GM12878 (cell line): Measurements from ENCODE around the gene MTSS2. TPM values are rescaled to one million over a fixed set of nuclear protein-coding genes. Genes with fewer than 3 reads are reported as not detected.

Source experiments
- ATAC-seq: fragments of 200-7000 bp; cut with Tn5 transposase; 3 replicates; pipeline ENCODE4 v1.9.1; 2020; ENCODE audit warnings: mild to moderate bottlenecking, moderate library complexity
- BruUV-seq: library from RNA; stranded (reverse); fragments of 400-500 nt; replicated peaks from 2 replicates; lab custom pipeline; 2021; lab: Mats Ljungman, UMichigan
- CTCF ChIA-PET: fragments of 300-600 bp; sonication (Branson Sonifier 250); formaldehyde crosslinking; extraction: SDS; loops from one replicate; lab custom pipeline; 2021; ENCODE audit warnings: inconsistent platforms; lab: Yijun Ruan, JAX
- POLR2A ChIA-PET: fragments of 350-600 bp; formaldehyde crosslinking; extraction: SDS; loops from one replicate; lab custom pipeline; 2021; ENCODE audit warnings: inconsistent platforms; lab: Charles Lee
- RAD21 ChIA-PET: fragments of 300-600 bp; sonication (Branson Sonifier 250); formaldehyde crosslinking; loops from one replicate; lab custom pipeline; 2023; ENCODE audit warnings: antibody characterized with exemption; ENCODE audit not compliant: unreplicated experiment; lab: Charles Lee
- SMC1A ChIA-PET: fragments of 300-600 bp; sonication (Branson Sonifier 250); formaldehyde crosslinking; loops from one replicate; lab custom pipeline; 2023; ENCODE audit not compliant: unreplicated experiment, uncharacterized antibody; lab: Charles Lee
- DNase-seq: peaks from one replicate; pipeline ENCODE4 v3.0.0-alpha.2; 2011; ENCODE audit warnings: low read depth, low spot score
- FAIRE-seq: peaks from 3 replicates; lab custom pipeline; 2011; peaks lifted over from hg19 to GRCh38; lab: Jason Lieb, UNC
- H2AFZ ChIP-seq: 2 replicates; pipeline ENCODE4 v1.6.0; 2011; ENCODE audit warnings: low read depth, low read length, control low read depth; ENCODE audit not compliant: control insufficient read depth
- H3K27ac ChIP-seq: 2 replicates; pipeline ENCODE4 v1.5.1; 2011; ENCODE audit warnings: control low read depth; ENCODE audit not compliant: control insufficient read depth, insufficient read depth
- H3K27me3 ChIP-seq, 2 experiments: replicated peaks in 1 of 2; 2 replicates each; pipeline versions ENCODE4 v1.6.0 to v1.6.1; 2011; ENCODE audit warnings: low read length in 1 of 2; ENCODE audit not compliant: control insufficient read depth in 2 of 2, insufficient read depth in 2 of 2
- H3K36me3 ChIP-seq, 2 experiments: 2 replicates each; pipeline ENCODE4 v1.5.1; 2011; ENCODE audit warnings: low read length in 1 of 2; ENCODE audit not compliant: control insufficient read depth in 2 of 2, insufficient read depth in 2 of 2
- H3K4me1 ChIP-seq: 2 replicates; pipeline ENCODE4 v1.6.1; 2011; ENCODE audit warnings: mild to moderate bottlenecking, low read length, moderate library complexity, mixed read lengths; ENCODE audit not compliant: control insufficient read depth, insufficient read depth
- H3K4me2 ChIP-seq: 2 replicates; pipeline ENCODE4 v1.6.0; 2011; ENCODE audit warnings: control low read depth; ENCODE audit not compliant: control insufficient read depth, insufficient read depth
- H3K4me3 ChIP-seq: fragments of 200-600 bp; sonication (generic); 2 replicates; pipeline ENCODE4 v1.5.1; 2016
- H3K79me2 ChIP-seq: 2 replicates; pipeline ENCODE4 v1.6.0; 2011; ENCODE audit warnings: low read length; ENCODE audit not compliant: control insufficient read depth, insufficient read depth
- H3K9ac ChIP-seq: 2 replicates; pipeline ENCODE4 v1.8.0; 2011; ENCODE audit warnings: low read length, control low read depth, mixed read lengths; ENCODE audit not compliant: control insufficient read depth, insufficient read depth
- H3K9me3 ChIP-seq: replicated peaks from 3 replicates; pipeline ENCODE4 v1.5.1; 2011; ENCODE audit warnings: mild to moderate bottlenecking, low read length; ENCODE audit not compliant: control insufficient read depth, insufficient read depth
- H4K20me1 ChIP-seq: 2 replicates; pipeline ENCODE4 v1.6.0; 2011; ENCODE audit not compliant: control insufficient read depth, insufficient read depth
- ASH2L ChIP-seq: fragments of 300-600, 200-600 bp; sonication (generic); IDR thresholded peaks from 2 replicates; pipeline ENCODE4 v1.6.1; 2017; ENCODE audit warnings: low read depth, mild to moderate bottlenecking, borderline replicate concordance
- HCFC1 ChIP-seq: fragments of 150-350 bp; IDR thresholded peaks from 2 replicates; pipeline ENCODE4 v1.6.1; 2014; ENCODE audit warnings: low read length
- NFIC ChIP-seq: IDR thresholded peaks from 2 replicates; pipeline ENCODE4 v1.6.1; 2012; ENCODE audit warnings: low read depth, mild to moderate bottlenecking, inconsistent platforms, low read length, moderate library complexity
- NR2C1 ChIP-seq: fragments of 450-650 bp; IDR thresholded peaks from 2 replicates; pipeline ENCODE4 v1.6.1; 2017; ENCODE audit warnings: antibody characterized with exemption, mild to moderate bottlenecking, moderate library complexity
- RBBP5 ChIP-seq: fragments of 200-600 bp; sonication (generic); conservative IDR thresholded peaks from 2 replicates; pipeline ENCODE4 v1.6.1; 2016
- ZNF207 ChIP-seq: fragments of 450-650 bp; IDR thresholded peaks from 2 replicates; pipeline ENCODE4 v1.6.1; 2014; ENCODE audit warnings: antibody characterized with exemption, mild to moderate bottlenecking, borderline replicate concordance
- WGBS: methylation state at CpG from one replicate; pipeline ENCODE4 v1.1.6; 2016; ENCODE audit warnings: low lambda C conversion rate; ENCODE audit not compliant: insufficient replicate concordance, insufficient coverage; ENCODE audit errors: missing lambda C conversion rate; 5-methylcytosine and 5-hydroxymethylcytosine counted together
- in situ Hi-C: fragments of 300-500 bp; cut with MboI; formaldehyde crosslinking; loops from 9 replicates; pipeline ENCODE4 v1.14.3; 2018; ENCODE audit warnings: mixed read lengths
- intact Hi-C: fragments of 100-400 bp; cut with micrococcal nuclease; formaldehyde crosslinking; loops from one replicate; pipeline ENCODE4 v1.14.2; 2022; ENCODE audit not compliant: unreplicated experiment
- polyA plus RNA-seq, 11 experiments: library from polyadenylated mRNA; depleted of rRNA in 4 of 11; unstranded in 6 of 11; stranded (reverse) in 5 of 11; fragments of >200 nt; fragmentation: Nextera tagmentation in 4 of 11; fragmentation: Illumina TruSeq in 1 of 11; extraction: Ambion mirVana in 4 of 11; extraction: Trizol in 1 of 11; gene quantifications; 1 replicate in 1 of 11; 2 replicates in 10 of 11; pipeline versions ENCODE4 v1.2.1 to v1.2.3, GENCODE V29; 2011 to 2016; ENCODE audit warnings: inconsistent platforms in 2 of 11, missing spikeins in 2 of 11, low read depth in 1 of 11
- total RNA-seq, 4 experiments: library from RNA; depleted of rRNA in 3 of 4; stranded (reverse); fragments of >200 nt in 3 of 4; fragmentation: Illumina TruSeq in 1 of 4; extraction: Trizol in 1 of 4; gene quantifications; 2 replicates each; pipeline versions ENCODE4 v1.2.1 to v1.2.3, GENCODE V29; 2013 to 2021
- TF ChIP-seq, protein P1 (sequence below): fragments of 450-650 bp; formaldehyde crosslinking; IDR thresholded peaks from 2 replicates; pipeline ENCODE4 v1.4.0; 2020; ENCODE audit warnings: mild to moderate bottlenecking, moderate library complexity
- TF ChIP-seq, protein P2 (sequence below), 3 experiments: IDR thresholded peaks in 2 of 3; conservative IDR thresholded peaks in 1 of 3; 2 replicates each; pipeline ENCODE4 v1.5.1; 2011; ENCODE audit warnings: low read depth in 3 of 3, low read length in 3 of 3, mild to moderate bottlenecking in 3 of 3, control low read depth in 2 of 3, moderate library complexity in 2 of 3, inconsistent platforms in 1 of 3, mixed read lengths in 1 of 3; ENCODE audit not compliant: control insufficient read depth in 2 of 3, insufficient read depth in 1 of 3; ENCODE audit errors: extremely low read depth in 1 of 3

Gene MTSS2
- total and polyA plus RNA-seq, 10 of the 15 experiments (the other 5 are each of a cell fraction or from before 2014, with no cell fraction given), result under 0.01 to 0.51 (median 0.14) TPM; not detected in 4

- TF ChIP-seq, protein P1, sequence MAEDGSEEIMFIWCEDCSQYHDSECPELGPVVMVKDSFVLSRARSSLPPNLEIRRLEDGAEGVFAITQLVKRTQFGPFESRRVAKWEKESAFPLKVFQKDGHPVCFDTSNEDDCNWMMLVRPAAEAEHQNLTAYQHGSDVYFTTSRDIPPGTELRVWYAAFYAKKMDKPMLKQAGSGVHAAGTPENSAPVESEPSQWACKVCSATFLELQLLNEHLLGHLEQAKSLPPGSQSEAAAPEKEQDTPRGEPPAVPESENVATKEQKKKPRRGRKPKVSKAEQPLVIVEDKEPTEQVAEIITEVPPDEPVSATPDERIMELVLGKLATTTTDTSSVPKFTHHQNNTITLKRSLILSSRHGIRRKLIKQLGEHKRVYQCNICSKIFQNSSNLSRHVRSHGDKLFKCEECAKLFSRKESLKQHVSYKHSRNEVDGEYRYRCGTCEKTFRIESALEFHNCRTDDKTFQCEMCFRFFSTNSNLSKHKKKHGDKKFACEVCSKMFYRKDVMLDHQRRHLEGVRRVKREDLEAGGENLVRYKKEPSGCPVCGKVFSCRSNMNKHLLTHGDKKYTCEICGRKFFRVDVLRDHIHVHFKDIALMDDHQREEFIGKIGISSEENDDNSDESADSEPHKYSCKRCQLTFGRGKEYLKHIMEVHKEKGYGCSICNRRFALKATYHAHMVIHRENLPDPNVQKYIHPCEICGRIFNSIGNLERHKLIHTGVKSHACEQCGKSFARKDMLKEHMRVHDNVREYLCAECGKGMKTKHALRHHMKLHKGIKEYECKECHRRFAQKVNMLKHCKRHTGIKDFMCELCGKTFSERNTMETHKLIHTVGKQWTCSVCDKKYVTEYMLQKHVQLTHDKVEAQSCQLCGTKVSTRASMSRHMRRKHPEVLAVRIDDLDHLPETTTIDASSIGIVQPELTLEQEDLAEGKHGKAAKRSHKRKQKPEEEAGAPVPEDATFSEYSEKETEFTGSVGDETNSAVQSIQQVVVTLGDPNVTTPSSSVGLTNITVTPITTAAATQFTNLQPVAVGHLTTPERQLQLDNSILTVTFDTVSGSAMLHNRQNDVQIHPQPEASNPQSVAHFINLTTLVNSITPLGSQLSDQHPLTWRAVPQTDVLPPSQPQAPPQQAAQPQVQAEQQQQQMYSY (CRISPR knock-in tag), result no peak
- no peak for TF ChIP-seq NR2C1
- TF ChIP-seq ZNF207, result no peak
- no peak for TF ChIP-seq HCFC1
- no peak for TF ChIP-seq RBBP5
These were observed 2.5 kb downstream of the MTSS2 start (continued) for GRCh38 chr16:70683146-70683944.

DNA sequence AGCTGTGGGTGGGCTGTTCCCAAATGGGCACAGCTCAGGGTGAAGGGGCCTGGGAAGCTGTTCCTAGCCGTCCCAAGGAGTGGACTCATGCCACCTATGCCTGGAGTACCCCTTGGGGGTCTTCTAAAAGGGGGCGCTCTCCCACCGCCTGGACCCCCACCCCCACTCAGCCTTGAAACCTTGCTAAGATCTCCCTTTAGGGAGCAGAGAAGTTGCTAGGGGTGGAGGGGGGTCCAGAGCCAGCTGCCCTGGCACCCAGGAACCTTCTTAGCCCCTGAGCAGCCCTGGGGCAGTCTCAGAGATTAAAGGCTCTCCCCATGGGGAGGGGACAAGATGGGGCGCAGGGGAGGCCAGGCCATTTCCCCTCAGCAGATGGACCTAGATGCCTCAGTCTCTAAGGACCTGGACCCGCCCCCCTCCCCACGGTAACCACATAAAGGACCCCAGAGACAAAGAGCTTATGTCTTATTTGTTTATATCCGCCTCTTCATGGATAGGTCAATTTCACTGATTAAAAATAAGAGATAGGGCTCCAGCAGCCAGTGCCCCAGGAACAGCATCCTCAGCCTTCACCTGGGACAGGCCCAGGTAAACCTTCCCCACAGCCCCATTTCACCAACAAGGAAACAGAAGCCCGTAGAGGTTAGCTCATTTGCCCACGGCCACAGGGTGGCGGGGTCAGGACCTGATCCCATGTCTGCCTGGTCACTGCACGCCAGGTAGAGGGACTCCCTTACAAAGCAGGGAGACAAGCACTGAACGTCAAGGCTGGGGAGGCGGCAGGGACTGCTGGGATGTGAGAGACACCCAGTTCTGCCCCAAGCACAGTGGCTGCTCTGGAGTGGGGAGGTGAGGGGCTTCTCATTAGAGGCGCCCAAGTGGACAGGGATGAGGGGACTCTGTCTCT is 3.4 kb downstream of the MTSS2 start:
- ChIA-PET POLR2A (no interaction called here), CTCF (interaction anchor here (3.5 kb wide), 1 partner anchor 89 kb away, joined by 19 read pairs; no protein-coding TSS in a partner anchor)
- in situ Hi-C loops, result no loop called here

More for the DNA sequence above, 3.4 kb downstream of the MTSS2 start:
- ChIA-PET SMC1A (no interaction called here), RAD21 (no interaction called here)
- Histone ChIP-seq H3K36me3 (no peaks in the 10 kb centered on the region), H3K4me3 (no peak overlapping the region), H2AFZ (no peak overlapping the region), H3K27ac (no peak overlapping the region), H3K4me1 (no peaks in the 10 kb centered on the region), H3K4me2 (no peak overlapping the region), H3K79me2 (no peaks in the 10 kb centered on the region), H3K27me3 (no peaks in the 10 kb centered on the region), H3K9ac (no peak overlapping the region), H4K20me1 (no peaks in the 10 kb centered on the region), H3K9me3 (no peaks in the 10 kb centered on the region)
- intact Hi-C loops, result no loop called here
- no peak for ATAC-seq
- no TSS peak for BruUV-seq
- DNase-seq, result no peak
- WGBS, result 27% methylated on average over 14 of the region's 14 CpGs
- FAIRE-seq, result no peak
- no peak for TF ChIP-seq ASH2L
- TF ChIP-seq, protein P2, sequence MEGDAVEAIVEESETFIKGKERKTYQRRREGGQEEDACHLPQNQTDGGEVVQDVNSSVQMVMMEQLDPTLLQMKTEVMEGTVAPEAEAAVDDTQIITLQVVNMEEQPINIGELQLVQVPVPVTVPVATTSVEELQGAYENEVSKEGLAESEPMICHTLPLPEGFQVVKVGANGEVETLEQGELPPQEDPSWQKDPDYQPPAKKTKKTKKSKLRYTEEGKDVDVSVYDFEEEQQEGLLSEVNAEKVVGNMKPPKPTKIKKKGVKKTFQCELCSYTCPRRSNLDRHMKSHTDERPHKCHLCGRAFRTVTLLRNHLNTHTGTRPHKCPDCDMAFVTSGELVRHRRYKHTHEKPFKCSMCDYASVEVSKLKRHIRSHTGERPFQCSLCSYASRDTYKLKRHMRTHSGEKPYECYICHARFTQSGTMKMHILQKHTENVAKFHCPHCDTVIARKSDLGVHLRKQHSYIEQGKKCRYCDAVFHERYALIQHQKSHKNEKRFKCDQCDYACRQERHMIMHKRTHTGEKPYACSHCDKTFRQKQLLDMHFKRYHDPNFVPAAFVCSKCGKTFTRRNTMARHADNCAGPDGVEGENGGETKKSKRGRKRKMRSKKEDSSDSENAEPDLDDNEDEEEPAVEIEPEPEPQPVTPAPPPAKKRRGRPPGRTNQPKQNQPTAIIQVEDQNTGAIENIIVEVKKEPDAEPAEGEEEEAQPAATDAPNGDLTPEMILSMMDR (IDR thresholded peaks at IDR 0.05 in 2 of 3, conservative IDR thresholded peaks at IDR 0.05 in 1 of 3; ENCODE audit: control insufficient read depth in 2 of 3, extremely low read depth in 1 of 3, insufficient read depth in 1 of 3, low read depth in 3 of 3, low read length in 3 of 3), result 0 out of 6 replicates have a peak, but pooled peaks of 1 of the 3 experiments have one; percentile 1
- no peak for TF ChIP-seq NFIC
